Sigmoid colon (tissue), 7 donors: Measurements from ENCODE around the gene SSC5D. TPM values are rescaled to one million over a fixed set of nuclear protein-coding genes. Genes with fewer than 3 reads are reported as not detected.

Experiments used
- DNase-seq: peaks from one replicate; pipeline ENCODE4 v3.0.0-alpha.2; 2019
- H3K27ac ChIP-seq, 4 donors: fragments of 200-600 bp; sonication (generic); one replicate each; pipeline ENCODE4 v1.5.1; 2016 to 2019; ENCODE audit warnings: mild to moderate bottlenecking in 1 of 4
- H3K27me3 ChIP-seq, 3 donors: fragments of 200-600 bp; sonication (generic); one replicate each; pipeline ENCODE4 v1.5.1; 2019; ENCODE audit warnings: mild to moderate bottlenecking in 1 of 3
- H3K36me3 ChIP-seq, 4 donors: fragments of 200-600 bp; sonication (generic); one replicate each; pipeline ENCODE4 v1.5.1; 2016 to 2019
- H3K4me1 ChIP-seq, 4 donors: fragments of 200-600 bp; sonication (generic); one replicate each; pipeline ENCODE4 v1.5.1; 2017 to 2019
- H3K4me3 ChIP-seq, 4 donors: fragments of 200-600 bp; sonication (generic); one replicate each; pipeline ENCODE4 v1.5.1; 2017 to 2019; ENCODE audit warnings: mild to moderate bottlenecking in 2 of 4, moderate library complexity in 1 of 4
- H3K9me3 ChIP-seq, 4 donors: fragments of 200-600 bp in 3 of 4; sonication (generic) in 3 of 4; one replicate each; pipeline versions ENCODE4 v1.5.1 to v1.6.1; 2013 to 2019
- CTCF ChIP-seq, 4 experiments: fragments of 450-650 bp in 3 of 4; fragments of 200-600 bp in 1 of 4; IDR thresholded peaks; one replicate each; pipeline ENCODE4 v1.5.1; 2016 to 2019; ENCODE audit warnings: antibody characterized with exemption in 4 of 4, mild to moderate bottlenecking in 3 of 4, moderate library complexity in 2 of 4
- EP300 ChIP-seq, 4 donors: sonication (generic); formaldehyde crosslinking; IDR thresholded peaks; one replicate each; pipeline ENCODE4 v1.6.1; 2017; ENCODE audit warnings: antibody characterized with exemption in 4 of 4
- POLR2A ChIP-seq, 2 donors: fragments of 450-650 bp; IDR thresholded peaks; one replicate each; pipeline ENCODE4 v1.6.1; 2016; ENCODE audit warnings: antibody characterized with exemption in 2 of 2, mild to moderate bottlenecking in 2 of 2, moderate library complexity in 2 of 2
- POLR2AphosphoS5 ChIP-seq, 4 donors: sonication (generic); formaldehyde crosslinking; IDR thresholded peaks; one replicate each; pipeline ENCODE4 v1.6.1; 2017; ENCODE audit warnings: antibody characterized with exemption in 4 of 4
- WGBS, 2 donors: extraction: QIAGEN DNeasy Blood & Tissue Kit; methylation state at CpG; one replicate each; pipeline ENCODE4 v1.1.7; 2013; 5-methylcytosine and 5-hydroxymethylcytosine counted together
- intact Hi-C: fragments of 100-400 bp; cut with DNase I; formaldehyde crosslinking; loops from one replicate; pipeline ENCODE4 v1.15.1; 2023
- polyA plus RNA-seq, 3 donors: library from polyadenylated mRNA; stranded (reverse); fragments of 200-250 nt; gene quantifications; one replicate each; pipeline ENCODE4 v1.2.3, GENCODE V29; 2013
- total RNA-seq, 4 donors: library from RNA; depleted of rRNA; stranded (reverse); fragments of >200 nt; gene quantifications; one replicate each; pipeline ENCODE4 v1.1.0, GENCODE V29; 2016
- donor health status: healthy with polysubstance abuse.
- donor health status: Bipolar disorder and iron deficiency.
- donor health status: healthy.

Gene SSC5D
- total and polyA plus RNA-seq, 7 donors, result 1.2 to 66.7 (median 14.4) TPM; not detected in 1

DNA sequence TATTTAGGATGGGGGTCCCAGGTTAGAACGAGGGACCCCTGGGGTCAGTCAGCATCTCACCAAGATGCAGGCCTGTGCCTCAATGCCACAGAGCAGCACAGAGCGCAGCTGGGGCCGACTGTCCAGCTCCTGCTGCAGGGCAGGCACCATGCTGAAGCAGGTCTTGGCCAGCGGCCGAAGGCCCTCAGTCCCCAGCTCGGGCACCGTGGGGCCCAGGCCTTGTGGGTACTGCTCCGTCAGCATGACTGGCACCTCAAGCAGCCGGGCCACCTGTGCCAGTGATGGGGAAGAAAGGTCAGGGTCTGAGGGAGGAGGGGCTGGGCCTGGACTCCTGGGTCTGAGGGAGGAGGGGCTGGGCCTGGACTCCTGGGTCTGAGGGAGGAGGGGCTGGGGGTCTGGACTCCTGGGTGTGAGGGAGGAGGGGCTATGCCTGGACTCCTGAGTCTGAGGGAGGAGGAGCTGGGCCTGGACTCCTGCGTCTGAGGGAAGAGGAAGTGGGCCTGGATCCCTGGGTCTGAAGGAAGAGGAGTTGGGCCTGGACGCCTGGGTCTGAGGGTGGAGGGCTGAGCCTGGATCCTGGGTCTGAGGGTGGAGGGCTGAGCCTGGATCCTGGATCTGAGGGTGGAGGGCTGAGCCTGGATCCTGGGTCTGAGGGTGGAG is 32.5 kb upstream of the SSC5D start:
- DNase-seq, result no peak
- intact Hi-C loops, result no loop called here
- Histone ChIP-seq H3K4me3 (no peak overlapping the region), H3K9me3 (no peaks in the 10 kb centered on the region), H3K36me3 (peaks cover 0 to 28% (median 0%) of the 10 kb centered on the region in 4 donors), H3K27ac (no peak overlapping the region), H3K4me1 (peaks cover 0 to 41% (median 38%) of the 10 kb centered on the region in 4 donors), H3K27me3 (peaks cover 18 to 23% (median 21%) of the 10 kb centered on the region in 3 donors)
- 90 to 93% methylated on average over 11 of the region's 11 CpGs for WGBS, 2 donors
- no peak for TF ChIP-seq POLR2AphosphoS5 (IDR thresholded peaks at IDR 0.05)
- no peak for TF ChIP-seq POLR2A (IDR thresholded peaks at IDR 0.05)
- TF ChIP-seq EP300 (IDR thresholded peaks at IDR 0.05), result no peak
- no peak for TF ChIP-seq CTCF (IDR thresholded peaks at IDR 0.05)

DNA sequence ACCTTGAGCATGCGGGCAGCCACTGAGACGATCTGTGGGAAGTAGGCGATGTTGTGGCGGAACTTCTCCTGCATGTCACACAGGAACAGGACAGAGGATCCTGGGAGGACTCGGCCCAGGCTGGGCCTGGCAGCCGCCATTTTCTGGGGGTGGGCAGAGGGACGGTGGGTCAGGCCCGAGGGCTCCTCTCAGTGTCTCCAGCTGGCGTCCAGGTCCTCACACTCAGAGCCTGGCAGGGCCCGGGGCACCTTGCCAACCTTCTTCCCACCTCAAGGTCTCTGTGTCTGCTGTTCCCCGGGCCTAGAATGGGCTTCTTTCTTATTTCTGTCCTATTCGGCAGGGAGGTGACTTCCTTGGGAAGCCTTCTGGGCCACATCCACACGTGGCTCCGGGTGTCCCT is 31.9 kb upstream of the SSC5D start:
- WGBS, 2 donors, result 91 to 93% methylated on average over 14 of the region's 14 CpGs
- H3K36me3 ChIP-seq, result peaks cover 0 to 28% (median 0%) of the 10 kb centered on the region in 4 donors
- H3K9me3 ChIP-seq, result no peaks in the 10 kb centered on the region
- intact Hi-C loops, result no loop called here
- H3K4me3 ChIP-seq, result no peak overlapping the region
- TF ChIP-seq POLR2A (IDR thresholded peaks at IDR 0.05) (no peak), EP300 (IDR thresholded peaks at IDR 0.05) (no peak), CTCF (IDR thresholded peaks at IDR 0.05) (no peak), POLR2AphosphoS5 (IDR thresholded peaks at IDR 0.05) (no peak)
- H3K27ac ChIP-seq, result no peak overlapping the region
- no peak for DNase-seq
- peaks cover 0 to 40% (median 38%) of the 10 kb centered on the region in 4 donors for H3K4me1 ChIP-seq
- H3K27me3 ChIP-seq, result peaks cover 12 to 17% (median 15%) of the 10 kb centered on the region in 3 donors

GRCh38 chr19:55457683-55458457 is 30.4 kb upstream of the SSC5D start:
- peaks cover 0 to 28% (median 0%) of the 10 kb centered on the region in 4 donors for H3K36me3 ChIP-seq
- H3K27ac ChIP-seq, result no peak overlapping the region
- H3K4me3 ChIP-seq, result no peak overlapping the region
- intact Hi-C loops, result no loop called here
- 82 to 88% methylated on average over 16 of the region's 16 CpGs for WGBS, 2 donors
- peaks cover 0 to 34% (median 27%) of the 10 kb centered on the region in 4 donors for H3K4me1 ChIP-seq
- no peak for TF ChIP-seq CTCF (IDR thresholded peaks at IDR 0.05)
- no peak for TF ChIP-seq POLR2A (IDR thresholded peaks at IDR 0.05)
- TF ChIP-seq EP300 (IDR thresholded peaks at IDR 0.05), result no peak
- no peak for TF ChIP-seq POLR2AphosphoS5 (IDR thresholded peaks at IDR 0.05)
- DNase-seq, result peak; percentile 51
- H3K27me3 ChIP-seq, result peaks cover 0 to 1% (median 0%) of the 10 kb centered on the region in 3 donors
- H3K9me3 ChIP-seq, result no peaks in the 10 kb centered on the region

DNA sequence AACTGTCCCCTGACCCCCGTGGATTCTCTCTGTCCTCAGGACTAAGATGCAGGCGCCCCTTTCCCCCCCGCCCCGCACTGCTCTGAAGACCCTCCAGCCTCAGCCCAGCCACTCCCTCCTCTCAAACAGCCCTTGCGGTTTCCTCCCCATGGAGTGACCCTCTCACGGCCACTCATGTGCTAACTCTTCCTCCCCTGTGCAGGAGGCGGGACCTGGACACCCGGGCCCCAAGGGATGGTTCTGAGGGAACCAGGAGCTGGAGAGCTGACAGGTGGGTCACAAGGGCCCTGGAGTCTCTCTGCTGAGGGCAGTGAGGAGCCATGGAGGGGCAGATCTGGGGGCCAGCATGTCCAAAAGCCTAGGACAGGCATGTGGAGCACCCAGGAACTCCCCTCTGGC is 28.7 kb upstream of the SSC5D start:
- peak; percentile 70 for DNase-seq
- no peaks in the 10 kb centered on the region for H3K9me3 ChIP-seq
- peaks cover 0 to 19% (median 0%) of the 10 kb centered on the region in 4 donors for H3K36me3 ChIP-seq
- WGBS, 2 donors, result 74 to 77% methylated on average over 8 of the region's 8 CpGs
- H3K4me1 ChIP-seq, result peaks cover 0 to 34% (median 24%) of the 10 kb centered on the region in 4 donors
- peak overlapping the region; percentile 93 to 98 (median 96) for H3K27ac ChIP-seq
- intact Hi-C loops, result no loop called here
- TF ChIP-seq CTCF (IDR thresholded peaks at IDR 0.05), result no peak
- TF ChIP-seq POLR2AphosphoS5 (IDR thresholded peaks at IDR 0.05), result no peak
- no peaks in the 10 kb centered on the region for H3K27me3 ChIP-seq
- H3K4me3 ChIP-seq, result peak overlapping the region in 1 of 4 donors; percentile 81
